ENCODE results near the gene AK3.

Gene AK3

GRCh38 chr9:4721736-4722135, 19.3 kb downstream of the AK3 start:
- no peak for DNase-seq (ENCODE audit: low read depth)
- H3K4me3 ChIP-seq (ENCODE audit: low read depth, low read length) = no peak overlapping the region
- no peak for TF ChIP-seq CTCF (conservative IDR thresholded peaks at IDR 0.05; ENCODE audit: low read depth, low read length)

GRCh38 chr9:4718911-4719310, 22.1 kb downstream of the AK3 start:
- no peak overlapping the region for H3K4me3 ChIP-seq (ENCODE audit: low read depth, low read length)
- DNase-seq (ENCODE audit: low read depth) = no peak
- no peak for TF ChIP-seq CTCF (conservative IDR thresholded peaks at IDR 0.05; ENCODE audit: low read depth, low read length)

GRCh38 chr9:4717815-4718214, 23.2 kb downstream of the AK3 start:
- no peak overlapping the region for H3K4me3 ChIP-seq (ENCODE audit: low read depth, low read length)
- DNase-seq (ENCODE audit: low read depth) = no peak
- TF ChIP-seq CTCF (conservative IDR thresholded peaks at IDR 0.05; ENCODE audit: low read depth, low read length) = no peak

- no peak for DNase-seq (ENCODE audit: low read depth)
- TF ChIP-seq CTCF (conservative IDR thresholded peaks at IDR 0.05; ENCODE audit: low read depth, low read length) = no peak
- H3K4me3 ChIP-seq (ENCODE audit: low read depth, low read length) = no peak overlapping the region
Measured at GRCh38 chr9:4716163-4716562, 24.8 kb downstream of the AK3 start.

GRCh38 chr9:4714266-4715016, 26.6 kb downstream of the AK3 start:
- DNase-seq (ENCODE audit: low read depth) = no peak
- TF ChIP-seq CTCF (conservative IDR thresholded peaks at IDR 0.05; ENCODE audit: low read depth, low read length) = no peak
- H3K4me3 ChIP-seq (ENCODE audit: low read depth, low read length) = no peak overlapping the region

- no peak overlapping the region for H3K4me3 ChIP-seq (ENCODE audit: low read depth, low read length)
- DNase-seq (ENCODE audit: low read depth) = no peak
- TF ChIP-seq CTCF (conservative IDR thresholded peaks at IDR 0.05; ENCODE audit: low read depth, low read length) = no peak
Measured at GRCh38 chr9:4713849-4714248, 27.2 kb downstream of the AK3 start.

GRCh38 chr9:4709380-4709779, 31.6 kb downstream of the AK3 start:
- no peak for TF ChIP-seq CTCF (conservative IDR thresholded peaks at IDR 0.05; ENCODE audit: low read depth, low read length)
- no peak overlapping the region for H3K4me3 ChIP-seq (ENCODE audit: low read depth, low read length)
- DNase-seq (ENCODE audit: low read depth) = no peak
